Vagina (tissue), 2 donors: ENCODE measurements around the gene EEF1E1.

Experiments
- CTCF ChIP-seq, 3 experiments: fragments of 450-650 bp in 2 of 3; fragments of 200-600 bp in 1 of 3; sonication (generic) in 1 of 3; IDR thresholded peaks; one replicate each; pipeline ENCODE4 v1.5.1; 2017 to 2019; ENCODE audit warnings: antibody characterized with exemption in 3 of 3, mild to moderate bottlenecking in 2 of 3, moderate library complexity in 2 of 3
- POLR2A ChIP-seq, 2 donors: fragments of 450-650 bp; IDR thresholded peaks; one replicate each; pipeline ENCODE4 v1.6.1; 2017; ENCODE audit warnings: antibody characterized with exemption in 2 of 2, mild to moderate bottlenecking in 2 of 2, moderate library complexity in 2 of 2
- POLR2AphosphoS5 ChIP-seq, 2 donors: sonication (generic); formaldehyde crosslinking; IDR thresholded peaks; one replicate each; pipeline ENCODE4 v1.9.0; 2017; ENCODE audit warnings: antibody characterized with exemption in 2 of 2, mild to moderate bottlenecking in 2 of 2, low read depth in 1 of 2; ENCODE audit not compliant: insufficient read depth in 1 of 2

GRCh38 chr6:8110725-8111124 lies 8.4 kb upstream of the EEF1E1 start:
- no peak for TF ChIP-seq CTCF (IDR thresholded peaks at IDR 0.05)
- TF ChIP-seq POLR2A (IDR thresholded peaks at IDR 0.05) = no peak
- TF ChIP-seq POLR2AphosphoS5 (IDR thresholded peaks at IDR 0.05; ENCODE audit: insufficient read depth in 1 of 2, low read depth in 1 of 2) = no peak
